Endothelial cell of umbilical vein (primary cell): Measurements from ENCODE around the gene NDUFA13. TPM values are rescaled to one million over a fixed set of nuclear protein-coding genes. Genes with fewer than 3 reads are reported as not detected.

Experiments
- BruUV-seq: library from RNA; stranded (reverse); fragments of 400-500 nt; replicated peaks from 2 replicates; lab custom pipeline; 2021; lab: Mats Ljungman, UMichigan
- CTCF ChIA-PET: fragments of 300-600, 350-600 bp; sonication (Branson Sonifier 250); formaldehyde crosslinking; loops from one replicate; lab custom pipeline; 2021; ENCODE audit warnings: antibody characterized with exemption, inconsistent platforms; lab: Charles Lee
- POLR2A ChIA-PET: fragments of 300-600, 350-600 bp; sonication (Branson Sonifier 250); formaldehyde crosslinking; loops from one replicate; lab custom pipeline; 2021; ENCODE audit warnings: antibody characterized with exemption, inconsistent platforms; lab: Charles Lee
- DNase-seq: peaks from one replicate; pipeline ENCODE4 v3.0.0-alpha.2; 2011; ENCODE audit warnings: low read depth, low spot score
- FAIRE-seq: peaks from 2 replicates; lab custom pipeline; 2011; peaks lifted over from hg19 to GRCh38; lab: Jason Lieb, UNC
- H2AFZ ChIP-seq: 2 replicates; pipeline ENCODE4 v1.6.0; 2012; ENCODE audit warnings: low read depth, low read length, control low read depth, inconsistent platforms
- H3K27ac ChIP-seq: 2 replicates; pipeline ENCODE4 v1.5.1; 2011; ENCODE audit warnings: low read depth, mild to moderate bottlenecking, control low read depth, low read length, moderate library complexity; ENCODE audit not compliant: insufficient read depth
- H3K27me3 ChIP-seq, 2 experiments: 2 replicates each; pipeline versions ENCODE4 v1.6.0 to v1.6.1; 2011; ENCODE audit warnings: low read length in 2 of 2, mixed read lengths in 1 of 2; ENCODE audit not compliant: control insufficient read depth in 2 of 2, insufficient read depth in 2 of 2
- H3K36me3 ChIP-seq, 2 experiments: 2 replicates in 1 of 2; 3 replicates in 1 of 2; pipeline ENCODE4 v1.5.1; 2011; ENCODE audit warnings: low read length in 2 of 2, mild to moderate bottlenecking in 1 of 2, moderate library complexity in 1 of 2; ENCODE audit not compliant: control insufficient read depth in 2 of 2, insufficient read depth in 2 of 2; ENCODE audit errors: extremely low read depth in 1 of 2
- H3K4me1 ChIP-seq: 3 replicates; pipeline ENCODE4 v1.5.1; 2011; ENCODE audit warnings: mild to moderate bottlenecking, low read length; ENCODE audit not compliant: control insufficient read depth, insufficient read depth; ENCODE audit errors: extremely low read depth
- H3K4me2 ChIP-seq: 2 replicates; pipeline ENCODE4 v1.6.1; 2011; ENCODE audit warnings: low read length, control low read depth, mixed read lengths; ENCODE audit not compliant: insufficient read depth
- H3K4me3 ChIP-seq, 3 experiments: fragments of 200-600 bp in 1 of 3; sonication (generic), shearing (Covaris generic) in 1 of 3; replicated peaks in 1 of 3; 2 replicates each; pipeline ENCODE4 v1.5.1; 2011 to 2016; ENCODE audit warnings: control low read depth in 3 of 3, low read length in 3 of 3, mild to moderate bottlenecking in 2 of 3, inconsistent platforms in 1 of 3, low read depth in 1 of 3, moderate library complexity in 1 of 3; ENCODE audit not compliant: insufficient read depth in 1 of 3
- H3K79me2 ChIP-seq: 2 replicates; pipeline ENCODE4 v1.6.0; 2012; ENCODE audit warnings: low read length, inconsistent platforms; ENCODE audit not compliant: control insufficient read depth, insufficient read depth
- H3K9ac ChIP-seq: replicated peaks from 2 replicates; pipeline ENCODE3; 2011; ENCODE audit warnings: low read length, control low read depth; ENCODE audit not compliant: insufficient read depth; ENCODE audit errors: extremely low read depth
- H3K9me1 ChIP-seq: replicated peaks from 3 replicates; pipeline ENCODE4 v1.6.0; 2011; ENCODE audit warnings: mild to moderate bottlenecking, low read length; ENCODE audit not compliant: control insufficient read depth, insufficient read depth; ENCODE audit errors: extremely low read depth
- H3K9me3 ChIP-seq: replicated peaks from 2 replicates; pipeline ENCODE4 v1.5.1; 2012; ENCODE audit warnings: low read length, inconsistent platforms; ENCODE audit not compliant: control insufficient read depth, insufficient read depth
- H4K20me1 ChIP-seq: replicated peaks from 2 replicates; pipeline ENCODE3; 2011; ENCODE audit warnings: mild to moderate bottlenecking, low read length; ENCODE audit not compliant: control insufficient read depth, insufficient read depth; ENCODE audit errors: extremely low read depth
- CTCF ChIP-seq, 2 donors: IDR thresholded peaks; 1 replicate in 1 of 2; 2 replicates in 1 of 2; pipeline ENCODE4 v1.5.1; 2011; ENCODE audit warnings: low read length in 2 of 2, mild to moderate bottlenecking in 2 of 2, moderate library complexity in 2 of 2, control low read depth in 1 of 2, inconsistent platforms in 1 of 2, low read depth in 1 of 2; ENCODE audit not compliant: insufficient read depth in 1 of 2; ENCODE audit errors: extremely low read depth in 1 of 2
- EZH2 ChIP-seq: IDR thresholded peaks from 2 replicates; pipeline ENCODE4 v1.6.1; 2012; ENCODE audit warnings: borderline replicate concordance, low read depth, mild to moderate bottlenecking, moderate library complexity, low read length, inconsistent platforms; ENCODE audit not compliant: severe bottlenecking
- FOS ChIP-seq: IDR thresholded peaks from 2 replicates; pipeline ENCODE4 v1.6.1; 2011; ENCODE audit warnings: mild to moderate bottlenecking, low read length, moderate library complexity, borderline replicate concordance; ENCODE audit not compliant: insufficient read depth
- GATA2 ChIP-seq: IDR thresholded peaks from 2 replicates; pipeline ENCODE4 v1.7.0; 2011; ENCODE audit warnings: low read depth, mild to moderate bottlenecking, moderate library complexity, mixed read lengths, low read length; ENCODE audit not compliant: insufficient read length, insufficient read depth
- JUN ChIP-seq: IDR thresholded peaks from 2 replicates; pipeline ENCODE4 v1.6.1; 2011; ENCODE audit warnings: borderline replicate concordance, low read depth; ENCODE audit not compliant: insufficient read length, insufficient read depth
- MAX ChIP-seq: IDR thresholded peaks from 2 replicates; pipeline ENCODE4 v1.6.1; 2011; ENCODE audit not compliant: insufficient read depth, insufficient read length
- MYC ChIP-seq: IDR thresholded peaks from one replicate; pipeline ENCODE4 v1.6.1; 2011; ENCODE audit warnings: mild to moderate bottlenecking, low read depth, low read length
- POLR2A ChIP-seq: IDR thresholded peaks from 2 replicates; pipeline ENCODE4 v1.6.1; 2012; ENCODE audit warnings: low read depth, mild to moderate bottlenecking, control low read depth, low read length
- POLR2AphosphoS5 ChIP-seq: IDR thresholded peaks from 2 replicates; pipeline ENCODE4 v1.6.1; 2012; ENCODE audit warnings: low read depth, mild to moderate bottlenecking, control low read depth, low read length, moderate library complexity; ENCODE audit not compliant: insufficient read depth
- dilution Hi-C: fragments of 300-500 bp; cut with MboI; formaldehyde crosslinking; loops from one replicate; pipeline ENCODE4 v1.15.0; 2019; ENCODE audit warnings: low sequenced_read_pairs; ENCODE audit not compliant: extremely low pct_ligation_motif_present
- intact Hi-C: fragments of 100-400 bp; cut with micrococcal nuclease; formaldehyde crosslinking; loops from one replicate; pipeline ENCODE4 v1.10.0; 2022
- polyA plus RNA-seq, 4 experiments: library from polyadenylated mRNA; depleted of rRNA in 3 of 4; stranded (reverse) in 3 of 4; unstranded in 1 of 4; fragments of >200 nt; gene quantifications; 2 replicates each; pipeline versions ENCODE4 v1.2.1 to v1.2.3, GENCODE V29; 2011 to 2012; ENCODE audit warnings: missing spikeins in 1 of 4
- total RNA-seq: library from RNA; stranded (reverse); gene quantifications from 2 replicates; pipeline ENCODE4 v1.2.3, GENCODE V29; 2021

The NDUFA13 gene
- total and polyA plus RNA-seq, 2 donors (not counting 3 experiments of a cell fraction or from before 2014, with no cell fraction given): 246 to 799 TPM

- Histone ChIP-seq H3K4me3 (no peak overlapping the region), H3K79me2 (peaks cover 74% of the 10 kb centered on the region), H3K9ac (no peak overlapping the region), H3K36me3 (peaks cover 12 to 19% of the 10 kb centered on the region in 2 experiments), H3K4me1 (peaks cover 8% of the 10 kb centered on the region), H2AFZ (no peak overlapping the region), H3K4me2 (no peak overlapping the region), H3K27ac (no peak overlapping the region), H3K9me3 (peaks cover 5% of the 10 kb centered on the region), H3K27me3 (no peaks in the 10 kb centered on the region), H3K9me1 (no peaks in the 10 kb centered on the region), H4K20me1 (peaks cover 4% of the 10 kb centered on the region)
- intact Hi-C loops: no loop called here
- TF ChIP-seq FOS: no peak
- no peak for TF ChIP-seq GATA2
- no peak for TF ChIP-seq POLR2AphosphoS5
- no peak for TF ChIP-seq POLR2A
- no peak for TF ChIP-seq JUN
- no peak for TF ChIP-seq MAX
- no peak for TF ChIP-seq MYC
- TF ChIP-seq CTCF (IDR thresholded peaks at IDR 0.05; ENCODE audit: extremely low read depth in 1 of 2, insufficient read depth in 1 of 2, low read depth in 1 of 2, low read length in 2 of 2): no peak
- TF ChIP-seq EZH2: no peak
- dilution Hi-C loops: no loop called here
- ChIA-PET CTCF (no interaction called here), POLR2A (no interaction called here)
- FAIRE-seq (peak; percentile 18), DNase-seq (no peak)
- BruUV-seq: no TSS peak
Measured at GRCh38 chr19:19468424-19469050, 47.5 kb upstream of the NDUFA13 start.
